AG10803 (cell line): Measurements from ENCODE around the gene CLASP2.
A peak's percentile ranks its signal among the peaks of the same experiment; 100 is the strongest.
"Not testable (repeated sequence)": the region's sequence is repeated elsewhere in the genome, so short reads cannot be mapped to it uniquely, and the experiment has no call there.

Experiments
- DNase-seq: peaks from one replicate; pipeline ENCODE4 v3.0.0; 2010; ENCODE audit warnings: low read depth
- H3K4me3 ChIP-seq: 2 replicates; pipeline ENCODE4 v1.5.1; 2011; ENCODE audit warnings: mild to moderate bottlenecking, low read length, control low read depth
- CTCF ChIP-seq: conservative IDR thresholded peaks from 2 replicates; pipeline ENCODE4 v1.5.1; 2011; ENCODE audit warnings: mild to moderate bottlenecking, low read length, control low read depth, inconsistent platforms

CLASP2 gene

GRCh38 chr3:33694944-33695343 lies 23.1 kb downstream of the CLASP2 start:
- TF ChIP-seq CTCF: no peak
- H3K4me3 ChIP-seq: no peak overlapping the region
- DNase-seq: no peak

GRCh38 chr3:33690341-33690740 lies 27.7 kb downstream of the CLASP2 start:
- no peak for DNase-seq
- no peak for TF ChIP-seq CTCF
- no peak overlapping the region for H3K4me3 ChIP-seq

GRCh38 chr3:33687406-33688010 lies 30.5 kb downstream of the CLASP2 start:
- DNase-seq: peak; percentile 31
- H3K4me3 ChIP-seq: no peak overlapping the region
- TF ChIP-seq CTCF: no peak

GRCh38 chr3:33682770-33683169 lies 35.3 kb downstream of the CLASP2 start:
- H3K4me3 ChIP-seq: no peak overlapping the region
- no peak for DNase-seq
- no peak for TF ChIP-seq CTCF

GRCh38 chr3:33681667-33682066 lies 36.4 kb downstream of the CLASP2 start:
- no peak for DNase-seq
- TF ChIP-seq CTCF: no peak
- no peak overlapping the region for H3K4me3 ChIP-seq

GRCh38 chr3:33678073-33678472 lies 40.0 kb downstream of the CLASP2 start:
- no peak for TF ChIP-seq CTCF
- no peak overlapping the region for H3K4me3 ChIP-seq
- no peak for DNase-seq

- H3K4me3 ChIP-seq, DNase-seq: not testable (repeated sequence)
Observed at GRCh38 chr3:33673436-33673835, 44.6 kb downstream of the CLASP2 start.

GRCh38 chr3:33668618-33669017 lies 49.4 kb downstream of the CLASP2 start:
- TF ChIP-seq CTCF: no peak
- no peak for DNase-seq
- H3K4me3 ChIP-seq: no peak overlapping the region
